OCI-LY3 (cell line): ENCODE data around the gene PHF19.

Experiments used
- H2AFZ ChIP-seq: fragments of 200-600, 300-600 bp; shearing (Covaris generic); 2 replicates; pipeline ENCODE4 v1.6.0; 2014; ENCODE audit warnings: antibody characterized with exemption, low read depth, low read length
- H3K27ac ChIP-seq: fragments of 200-600, 300-600 bp; sonication (generic); 2 replicates; pipeline ENCODE4 v1.5.1; 2014; ENCODE audit warnings: mild to moderate bottlenecking, low read length, moderate library complexity, mixed read lengths
- H3K27me3 ChIP-seq: fragments of 200-600, 300-600 bp; sonication (generic); 2 replicates; pipeline ENCODE4 v1.6.1; 2014; ENCODE audit warnings: low read depth, low read length, mixed read lengths
- H3K36me3 ChIP-seq: fragments of 200-600, 300-600 bp; sonication (generic); replicated peaks from 2 replicates; pipeline ENCODE3; 2014; ENCODE audit warnings: low read depth, low read length, mixed read lengths
- H3K4me1 ChIP-seq: fragments of 300-600, 200-600 bp; sonication (generic); 2 replicates; pipeline ENCODE4 v1.6.1; 2014; ENCODE audit warnings: low read length, mixed read lengths
- H3K4me2 ChIP-seq: fragments of 200-600, 300-600 bp; sonication (generic); 2 replicates; pipeline ENCODE4 v1.6.1; 2014; ENCODE audit warnings: low read length, mixed read lengths
- H3K4me3 ChIP-seq: fragments of 300-600, 200-600 bp; sonication (generic); 2 replicates; pipeline ENCODE4 v1.5.1; 2014; ENCODE audit warnings: antibody characterized with exemption, mild to moderate bottlenecking, low read length, moderate library complexity
- H3K79me2 ChIP-seq: fragments of 300-600, 200-600 bp; shearing (Covaris generic); 2 replicates; pipeline ENCODE4 v1.6.1; 2014; ENCODE audit warnings: mild to moderate bottlenecking, low read length, mixed read lengths
- H3K9ac ChIP-seq: fragments of 300-600, 200-600 bp; shearing (Covaris generic); 2 replicates; pipeline ENCODE4 v1.6.0; 2014; ENCODE audit warnings: mild to moderate bottlenecking, low read length, moderate library complexity
- H3K9me3 ChIP-seq: fragments of 200-600, 300-600 bp; shearing (Covaris generic); 2 replicates; pipeline ENCODE4 v1.6.1; 2014; ENCODE audit warnings: low read length, mixed read lengths; ENCODE audit not compliant: insufficient read depth
- H4K20me1 ChIP-seq: fragments of 200-600, 300-600 bp; sonication (generic); 2 replicates; pipeline ENCODE4 v1.6.1; 2016; ENCODE audit warnings: low read length, mixed read lengths; ENCODE audit not compliant: insufficient read depth
- EZH2phosphoT487 ChIP-seq: fragments of 200-600 bp; shearing (Covaris generic); IDR thresholded peaks from 2 replicates; pipeline ENCODE4 v1.6.1; 2018; ENCODE audit warnings: antibody characterized with exemption, mixed run types, low read depth
- TF ChIP-seq, protein P1 (sequence below): fragments of 200-600, 300-600 bp; sonication (generic); IDR thresholded peaks from 2 replicates; pipeline ENCODE4 v1.5.1; 2014; ENCODE audit warnings: antibody characterized with exemption, low read length, low read depth

Gene PHF19

DNA sequence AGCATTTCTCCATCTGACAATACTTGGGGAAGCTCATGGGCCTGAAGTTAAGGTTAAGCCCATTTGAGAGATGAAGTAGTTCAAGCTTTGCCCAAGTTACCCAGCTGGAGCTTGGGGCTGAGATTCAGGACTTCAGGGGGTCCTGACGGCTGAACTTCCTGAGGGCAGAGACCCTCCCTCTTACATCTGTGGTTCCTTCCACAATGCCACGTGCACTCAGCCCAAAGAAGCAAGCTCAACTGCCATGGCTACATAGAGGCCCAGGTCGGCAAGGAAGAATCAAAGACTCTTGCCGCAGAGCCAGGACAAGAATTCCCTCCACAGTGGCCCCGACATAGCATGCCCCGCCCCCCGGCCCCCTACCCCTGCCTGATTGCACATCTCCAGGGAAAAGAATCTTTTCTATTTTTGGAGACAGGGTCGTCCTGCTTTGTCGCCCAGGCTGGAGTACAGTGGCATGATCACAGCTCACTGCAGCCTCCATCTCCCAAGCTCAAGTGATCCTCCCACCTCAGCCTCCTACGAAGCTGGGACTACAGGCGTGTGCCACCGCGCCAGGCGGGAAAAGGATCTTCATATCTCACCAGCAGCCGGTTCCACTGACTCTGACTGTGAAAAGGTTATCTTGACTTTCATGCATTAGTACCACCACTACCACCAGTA lies 9.2 kb downstream of the PHF19 start:
- H3K4me3 ChIP-seq, result peak overlapping the region; percentile 69
- peak overlapping the region; percentile 79 for H3K4me2 ChIP-seq
- H3K4me1 ChIP-seq, result peaks cover 11% of the 10 kb centered on the region
- H3K27ac ChIP-seq, result no peak overlapping the region
- H3K9ac ChIP-seq, result peak overlapping the region; percentile 41; the same call in 1 of the 2 replicates
- H3K36me3 ChIP-seq, result peaks cover 57% of the 10 kb centered on the region
- TF ChIP-seq, protein P1, sequence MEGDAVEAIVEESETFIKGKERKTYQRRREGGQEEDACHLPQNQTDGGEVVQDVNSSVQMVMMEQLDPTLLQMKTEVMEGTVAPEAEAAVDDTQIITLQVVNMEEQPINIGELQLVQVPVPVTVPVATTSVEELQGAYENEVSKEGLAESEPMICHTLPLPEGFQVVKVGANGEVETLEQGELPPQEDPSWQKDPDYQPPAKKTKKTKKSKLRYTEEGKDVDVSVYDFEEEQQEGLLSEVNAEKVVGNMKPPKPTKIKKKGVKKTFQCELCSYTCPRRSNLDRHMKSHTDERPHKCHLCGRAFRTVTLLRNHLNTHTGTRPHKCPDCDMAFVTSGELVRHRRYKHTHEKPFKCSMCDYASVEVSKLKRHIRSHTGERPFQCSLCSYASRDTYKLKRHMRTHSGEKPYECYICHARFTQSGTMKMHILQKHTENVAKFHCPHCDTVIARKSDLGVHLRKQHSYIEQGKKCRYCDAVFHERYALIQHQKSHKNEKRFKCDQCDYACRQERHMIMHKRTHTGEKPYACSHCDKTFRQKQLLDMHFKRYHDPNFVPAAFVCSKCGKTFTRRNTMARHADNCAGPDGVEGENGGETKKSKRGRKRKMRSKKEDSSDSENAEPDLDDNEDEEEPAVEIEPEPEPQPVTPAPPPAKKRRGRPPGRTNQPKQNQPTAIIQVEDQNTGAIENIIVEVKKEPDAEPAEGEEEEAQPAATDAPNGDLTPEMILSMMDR, result no peak
- TF ChIP-seq EZH2phosphoT487, result no peak
- H4K20me1 ChIP-seq, result no peaks in the 10 kb centered on the region
- H3K27me3 ChIP-seq, result no peaks in the 10 kb centered on the region
- H3K9me3 ChIP-seq, result no peaks in the 10 kb centered on the region
- no peak overlapping the region for H2AFZ ChIP-seq
- H3K79me2 ChIP-seq, result no peaks in the 10 kb centered on the region

DNA sequence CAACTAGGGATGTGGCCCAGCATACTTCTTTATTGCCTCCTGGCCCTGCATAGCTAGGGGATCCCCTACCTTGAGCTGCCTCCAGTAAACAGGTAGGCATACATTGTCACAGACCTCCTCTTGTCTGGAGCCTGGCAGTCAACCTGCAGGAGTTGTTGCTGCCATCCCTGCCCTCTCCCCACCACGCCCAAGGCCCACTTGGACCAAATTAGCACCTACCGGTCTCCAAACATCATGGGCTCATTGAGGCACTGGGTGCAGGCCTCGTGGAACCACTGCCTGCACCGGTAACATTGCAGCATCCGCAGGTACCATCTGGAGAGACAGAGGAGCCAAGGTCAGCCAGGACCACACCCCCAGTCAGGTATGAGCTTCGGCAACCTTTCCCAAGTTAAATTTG lies 10.3 kb downstream of the PHF19 start:
- no peak overlapping the region for H3K27ac ChIP-seq
- H3K27me3 ChIP-seq, result no peaks in the 10 kb centered on the region
- peaks cover 11% of the 10 kb centered on the region for H3K4me1 ChIP-seq
- no peak for TF ChIP-seq EZH2phosphoT487
- TF ChIP-seq, protein P1, result no peak
- H3K79me2 ChIP-seq, result no peaks in the 10 kb centered on the region
- H2AFZ ChIP-seq, result no peak overlapping the region
- H3K4me2 ChIP-seq, result no peak overlapping the region
- no peak overlapping the region for H3K4me3 ChIP-seq
- no peak overlapping the region for H3K9ac ChIP-seq
- H3K9me3 ChIP-seq, result no peaks in the 10 kb centered on the region
- H3K36me3 ChIP-seq, result peaks cover 64% of the 10 kb centered on the region
- no peaks in the 10 kb centered on the region for H4K20me1 ChIP-seq

DNA sequence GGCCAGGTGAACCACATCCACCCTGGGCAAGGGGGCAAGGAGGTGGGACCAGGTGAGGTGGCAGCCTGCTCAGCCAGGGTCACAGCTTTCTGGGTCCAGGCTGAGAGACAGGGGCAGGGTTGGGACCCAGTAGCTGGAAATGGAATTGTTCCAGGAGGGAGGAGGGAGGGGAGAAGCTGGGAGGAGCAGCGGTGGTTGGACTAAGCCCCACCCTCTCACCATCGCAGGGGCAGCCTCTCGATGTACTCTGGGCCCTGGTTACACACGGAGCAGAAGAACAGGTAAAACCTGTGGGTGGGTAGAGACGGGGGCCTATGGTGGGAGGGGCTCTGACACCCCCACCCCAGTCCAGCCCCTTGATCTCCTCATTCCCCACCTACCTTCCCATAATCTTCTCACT lies 11.2 kb downstream of the PHF19 start:
- no peaks in the 10 kb centered on the region for H3K27me3 ChIP-seq
- no peak overlapping the region for H3K9ac ChIP-seq
- no peak overlapping the region for H3K27ac ChIP-seq
- TF ChIP-seq, protein P1, result no peak
- TF ChIP-seq EZH2phosphoT487, result no peak
- H3K4me2 ChIP-seq, result no peak overlapping the region
- H3K9me3 ChIP-seq, result no peaks in the 10 kb centered on the region
- no peak overlapping the region for H2AFZ ChIP-seq
- no peaks in the 10 kb centered on the region for H3K79me2 ChIP-seq
- peaks cover 11% of the 10 kb centered on the region for H3K4me1 ChIP-seq
- H3K36me3 ChIP-seq, result peaks cover 66% of the 10 kb centered on the region
- no peaks in the 10 kb centered on the region for H4K20me1 ChIP-seq
- no peak overlapping the region for H3K4me3 ChIP-seq

DNA sequence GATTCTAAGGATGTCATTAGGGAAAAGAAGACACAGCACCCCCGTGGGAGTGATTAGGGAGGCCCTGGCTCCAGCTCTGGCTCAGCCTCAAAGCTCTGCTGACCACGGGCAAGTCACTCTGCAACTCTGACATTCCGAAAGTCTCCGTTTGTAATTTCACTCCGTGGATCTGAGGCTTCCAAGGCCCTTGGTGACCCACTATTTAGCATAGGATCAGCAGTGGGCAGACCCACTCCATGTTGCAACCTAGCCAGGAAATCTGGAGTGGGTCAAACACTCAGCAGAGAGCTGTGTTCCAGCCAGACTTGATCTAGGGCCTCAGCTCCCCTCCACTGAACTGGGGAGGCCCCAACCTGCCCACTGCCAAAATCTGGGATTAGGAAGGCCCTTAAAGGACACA lies 11.8 kb downstream of the PHF19 start:
- Histone ChIP-seq H2AFZ (no peak overlapping the region), H3K9me3 (no peaks in the 10 kb centered on the region), H3K27me3 (no peaks in the 10 kb centered on the region), H3K36me3 (peaks cover 71% of the 10 kb centered on the region), H3K9ac (no peak overlapping the region), H4K20me1 (no peaks in the 10 kb centered on the region), H3K4me3 (no peak overlapping the region), H3K4me1 (peaks cover 11% of the 10 kb centered on the region), H3K27ac (no peak overlapping the region), H3K4me2 (no peak overlapping the region), H3K79me2 (no peaks in the 10 kb centered on the region)
- TF ChIP-seq, protein P1, result no peak
- no peak for TF ChIP-seq EZH2phosphoT487
